ENCODE data around the gene SETD6.

SETD6 gene

GRCh38 chr16:58537124-58537906 lies 22.0 kb downstream of the SETD6 start:
- no peaks in the 10 kb centered on the region; the same call in 1 of the 2 replicates for H3F3A ChIP-seq (ENCODE audit: insufficient read depth, low read length)
- H3K9me2 ChIP-seq (ENCODE audit: low read depth, low read length), result no peaks in the 10 kb centered on the region
- no peaks in the 10 kb centered on the region for H3K79me2 ChIP-seq (ENCODE audit: insufficient read depth, low read length)
- TF ChIP-seq EZH2 (IDR thresholded peaks at IDR 0.05; ENCODE audit: borderline replicate concordance, low read length) (no peak), CTCF (IDR thresholded peaks at IDR 0.05; ENCODE audit: low read length) (no peak)
- no peak overlapping the region for H3K4me2 ChIP-seq (ENCODE audit: low read length)
- H3K27ac ChIP-seq (ENCODE audit: low read depth, low read length, poor library complexity, severe bottlenecking), result no peak overlapping the region
- no peaks in the 10 kb centered on the region for H3K27me3 ChIP-seq (ENCODE audit: insufficient read depth, low read length)
- H3K9ac ChIP-seq (ENCODE audit: low read length), result no peak overlapping the region
- no peak overlapping the region for H3K4me3 ChIP-seq (ENCODE audit: low read depth, low read length, poor library complexity, severe bottlenecking)
- no peaks in the 10 kb centered on the region for H4K20me1 ChIP-seq (ENCODE audit: insufficient read depth, low read length)
- no peaks in the 10 kb centered on the region for H3K4me1 ChIP-seq (ENCODE audit: insufficient read depth, low read length, severe bottlenecking)
- H3K36me3 ChIP-seq (ENCODE audit: insufficient read depth, low read length), result peaks cover 99% of the 10 kb centered on the region
- no peak overlapping the region for H2AFZ ChIP-seq (ENCODE audit: low read length)
- no peaks in the 10 kb centered on the region for H3K9me3 ChIP-seq (ENCODE audit: low read length)

- Histone ChIP-seq H2AFZ (ENCODE audit: low read length) (no peak overlapping the region), H3K4me3 (ENCODE audit: low read depth, low read length, poor library complexity, severe bottlenecking) (no peak overlapping the region), H3K9me3 (ENCODE audit: low read length) (no peaks in the 10 kb centered on the region), H3K4me1 (ENCODE audit: insufficient read depth, low read length, severe bottlenecking) (no peaks in the 10 kb centered on the region), H3F3A (ENCODE audit: insufficient read depth, low read length) (no peaks in the 10 kb centered on the region; the same call in 1 of the 2 replicates), H3K27ac (ENCODE audit: low read depth, low read length, poor library complexity, severe bottlenecking) (no peak overlapping the region), H4K20me1 (ENCODE audit: insufficient read depth, low read length) (0 out of 2 replicates have a peak, but pooled peaks cover 2% of the 10 kb centered on the region), H3K9ac (ENCODE audit: low read length) (no peak overlapping the region), H3K4me2 (ENCODE audit: low read length) (no peak overlapping the region), H3K79me2 (ENCODE audit: insufficient read depth, low read length) (no peaks in the 10 kb centered on the region), H3K9me2 (ENCODE audit: low read depth, low read length) (no peaks in the 10 kb centered on the region), H3K27me3 (ENCODE audit: insufficient read depth, low read length) (no peaks in the 10 kb centered on the region), H3K36me3 (ENCODE audit: insufficient read depth, low read length) (peaks cover 97% of the 10 kb centered on the region)
- TF ChIP-seq EZH2 (IDR thresholded peaks at IDR 0.05; ENCODE audit: borderline replicate concordance, low read length) (no peak), CTCF (IDR thresholded peaks at IDR 0.05; ENCODE audit: low read length) (no peak)
Measured at GRCh38 chr16:58541711-58542110, 26.4 kb downstream of the SETD6 start.

GRCh38 chr16:58542291-58542690 lies 27.0 kb downstream of the SETD6 start:
- H3K27ac ChIP-seq (ENCODE audit: low read depth, low read length, poor library complexity, severe bottlenecking), result no peak overlapping the region
- peaks cover 2% of the 10 kb centered on the region; the same call in 1 of the 2 replicates for H3F3A ChIP-seq (ENCODE audit: insufficient read depth, low read length)
- H3K9ac ChIP-seq (ENCODE audit: low read length), result no peak overlapping the region
- H3K4me2 ChIP-seq (ENCODE audit: low read length), result no peak overlapping the region
- 0 out of 2 replicates have a peak, but pooled peaks cover 2% of the 10 kb centered on the region for H4K20me1 ChIP-seq (ENCODE audit: insufficient read depth, low read length)
- no peaks in the 10 kb centered on the region for H3K9me3 ChIP-seq (ENCODE audit: low read length)
- H2AFZ ChIP-seq (ENCODE audit: low read length), result no peak overlapping the region
- no peaks in the 10 kb centered on the region for H3K27me3 ChIP-seq (ENCODE audit: insufficient read depth, low read length)
- H3K36me3 ChIP-seq (ENCODE audit: insufficient read depth, low read length), result peaks cover 97% of the 10 kb centered on the region
- H3K79me2 ChIP-seq (ENCODE audit: insufficient read depth, low read length), result no peaks in the 10 kb centered on the region
- H3K4me3 ChIP-seq (ENCODE audit: low read depth, low read length, poor library complexity, severe bottlenecking), result no peak overlapping the region
- no peaks in the 10 kb centered on the region for H3K4me1 ChIP-seq (ENCODE audit: insufficient read depth, low read length, severe bottlenecking)
- no peak for TF ChIP-seq EZH2 (IDR thresholded peaks at IDR 0.05; ENCODE audit: borderline replicate concordance, low read length)
- TF ChIP-seq CTCF (IDR thresholded peaks at IDR 0.05; ENCODE audit: low read length), result no peak
- no peaks in the 10 kb centered on the region for H3K9me2 ChIP-seq (ENCODE audit: low read depth, low read length)
